Natural killer cell (primary cell): Measurements from ENCODE around the gene RAB8B. TPM values are rescaled to one million over a fixed set of nuclear protein-coding genes. Genes with fewer than 3 reads are reported as not detected.

Experiments used
- ATAC-seq, 3 donors: fragments of 150-1000 bp in 2 of 3; fragments of 200-7000 bp in 1 of 3; cut with Tn5 transposase; 1 replicate in 1 of 3; 2 replicates in 2 of 3; pipeline ENCODE4 v1.10.0; 2021; ENCODE audit warnings: mild to moderate bottlenecking in 2 of 3, moderate library complexity in 2 of 3
- DNase-seq, 2 donors: peaks; one replicate each; pipeline versions ENCODE4 v3.0.0 to v3.0.0-alpha.2; 2013 to 2021; ENCODE audit warnings: mixed read lengths in 1 of 2
- H3K27ac ChIP-seq: one replicate; pipeline ENCODE4 v1.5.1; 2013; ENCODE audit warnings: mild to moderate bottlenecking, low read length
- H3K27me3 ChIP-seq: one replicate; pipeline ENCODE4 v1.6.1; 2013; ENCODE audit warnings: low read length; ENCODE audit not compliant: control insufficient read depth, insufficient read depth
- H3K36me3 ChIP-seq: one replicate; pipeline ENCODE4 v1.6.1; 2013; ENCODE audit warnings: low read length; ENCODE audit not compliant: control insufficient read depth, insufficient read depth
- H3K4me1 ChIP-seq: one replicate; pipeline ENCODE4 v1.6.1; 2013; ENCODE audit warnings: low read length; ENCODE audit not compliant: control insufficient read depth, insufficient read depth
- H3K4me3 ChIP-seq: one replicate; pipeline ENCODE4 v1.5.1; 2013; ENCODE audit warnings: low read length
- H3K9me3 ChIP-seq: one replicate; pipeline ENCODE4 v1.6.1; 2013; ENCODE audit warnings: low read length; ENCODE audit not compliant: control insufficient read depth, insufficient read depth
- H3K27ac Mint-ChIP-seq, 2 donors: one replicate each; pipeline ENCODE4 v1.8.0; 2022; ENCODE audit warnings: mild to moderate bottlenecking in 2 of 2, mixed read lengths in 2 of 2, moderate library complexity in 1 of 2
- H3K27me3 Mint-ChIP-seq, 2 donors: one replicate each; pipeline ENCODE4 v1.8.0; 2022; ENCODE audit warnings: low read depth in 2 of 2, mixed read lengths in 2 of 2
- H3K36me3 Mint-ChIP-seq: one replicate; pipeline ENCODE4 v1.8.0; 2022; ENCODE audit warnings: mixed read lengths
- H3K4me1 Mint-ChIP-seq, 2 donors: one replicate each; pipeline ENCODE4 v1.8.0; 2022; ENCODE audit warnings: mixed read lengths in 2 of 2
- H3K4me3 Mint-ChIP-seq: one replicate; pipeline ENCODE4 v1.8.0; 2022; ENCODE audit warnings: mild to moderate bottlenecking, moderate library complexity, mixed read lengths
- H3K9me3 Mint-ChIP-seq, 2 donors: one replicate each; pipeline ENCODE4 v1.8.0; 2022; ENCODE audit warnings: mixed read lengths in 2 of 2
- CTCF ChIP-seq: fragments of 200-600 bp; IDR thresholded peaks from one replicate; pipeline ENCODE4 v1.8.0; 2022; ENCODE audit warnings: antibody characterized with exemption
- WGBS: methylation state at CpG from one replicate; pipeline ENCODE4 v1.1.7; 2013; ENCODE audit warnings: missing lambda C conversion rate; ENCODE audit not compliant: insufficient coverage; 5-methylcytosine and 5-hydroxymethylcytosine counted together
- intact Hi-C: fragments of 100-400 bp; cut with micrococcal nuclease; formaldehyde crosslinking; loops from one replicate; pipeline ENCODE4 v1.14.2; 2022
- total RNA-seq, 4 donors: library from RNA; stranded (reverse); fragments of 120-200 nt in 1 of 4; gene quantifications; one replicate each; pipeline versions ENCODE4 v1.2.3 to v1.2.4, GENCODE V29; 2013 to 2022

RAB8B gene
- total RNA-seq, 3 donors from 2014 or later (not counting 1 experiment from before 2014, with no cell fraction given), result 128 to 155 (median 137) TPM

GRCh38 chr15:63194880-63195568 lies 5.6 kb downstream of the RAB8B start:
- peaks cover 88 to 97% of the 10 kb centered on the region in 2 donors for H3K4me1 Mint-ChIP-seq
- no peak for TF ChIP-seq CTCF
- no peaks in the 10 kb centered on the region for H3K9me3 Mint-ChIP-seq
- peak overlapping the region; percentile 97 for H3K4me3 Mint-ChIP-seq
- DNase-seq (no peak), ATAC-seq (no peak)
- 83% methylated on average over 2 of the region's 4 CpGs for WGBS
- H3K27me3 ChIP-seq, result no peaks in the 10 kb centered on the region
- peak overlapping the region; percentile 93 to 99 for H3K27ac Mint-ChIP-seq
- no peaks in the 10 kb centered on the region for H3K36me3 Mint-ChIP-seq
- intact Hi-C loops, result loop anchor here (5.0 to 10.0 kb wide), 3 partner anchors 73 to 900 kb away; partner anchors contain the start of genes CIAO2A, LACTB and SNX1
- no peaks in the 10 kb centered on the region for H3K27me3 Mint-ChIP-seq
- no peaks in the 10 kb centered on the region for H3K9me3 ChIP-seq
- H3K4me1 ChIP-seq, result peaks cover 48% of the 10 kb centered on the region
- peak overlapping the region; percentile 94 for H3K27ac ChIP-seq
- peaks cover 5% of the 10 kb centered on the region for H3K36me3 ChIP-seq
- H3K4me3 ChIP-seq, result no peak overlapping the region

GRCh38 chr15:63195569-63196015 lies 6.2 kb downstream of the RAB8B start:
- Histone ChIP-seq H3K4me3 (no peak overlapping the region), H3K27ac (peak overlapping the region; percentile 94), H3K27me3 (no peaks in the 10 kb centered on the region), H3K4me1 (peaks cover 53% of the 10 kb centered on the region), H3K36me3 (peaks cover 5% of the 10 kb centered on the region), H3K9me3 (no peaks in the 10 kb centered on the region)
- DNase-seq (no peak), ATAC-seq (no peak)
- intact Hi-C loops, result loop anchor here (10.0 kb wide), 2 partner anchors 699 to 899 kb away; partner anchors contain the start of genes CIAO2A and SNX1
- peak overlapping the region; percentile 97 for H3K4me3 Mint-ChIP-seq
- no peak for TF ChIP-seq CTCF
- H3K27ac Mint-ChIP-seq, result peak overlapping the region; percentile 93 to 99
- no peaks in the 10 kb centered on the region for H3K9me3 Mint-ChIP-seq
- H3K27me3 Mint-ChIP-seq, result no peaks in the 10 kb centered on the region
- 53% methylated on average over 3 of the region's 3 CpGs for WGBS
- H3K36me3 Mint-ChIP-seq, result no peaks in the 10 kb centered on the region
- H3K4me1 Mint-ChIP-seq, result peaks cover 88 to 97% of the 10 kb centered on the region in 2 donors

GRCh38 chr15:63196842-63197241 lies 7.4 kb downstream of the RAB8B start:
- intact Hi-C loops, result loop anchor here (10.0 kb wide), 2 partner anchors 698 to 898 kb away; partner anchors contain the start of genes CIAO2A and SNX1
- ATAC-seq, result no peak
- Histone ChIP-seq H3K4me1 (peaks cover 64% of the 10 kb centered on the region), H3K9me3 (no peaks in the 10 kb centered on the region), H3K27me3 (no peaks in the 10 kb centered on the region), H3K36me3 (peaks cover 5% of the 10 kb centered on the region), H3K27ac (no peak overlapping the region), H3K4me3 (no peak overlapping the region)
- peak overlapping the region; percentile 93 to 99 for H3K27ac Mint-ChIP-seq
- no peaks in the 10 kb centered on the region for H3K9me3 Mint-ChIP-seq
- peaks cover 86 to 94% of the 10 kb centered on the region in 2 donors for H3K4me1 Mint-ChIP-seq
- H3K4me3 Mint-ChIP-seq, result peak overlapping the region; percentile 97
- no peaks in the 10 kb centered on the region for H3K27me3 Mint-ChIP-seq
- DNase-seq, result no peak
- no peaks in the 10 kb centered on the region for H3K36me3 Mint-ChIP-seq
- TF ChIP-seq CTCF, result no peak
- no CpG with 5 or more reads among the region's 1 CpG for WGBS
